HL-60 (cell line): ENCODE results near the gene ERCC6L2.

Experiments used
- POLR2AphosphoS5 ChIP-seq: IDR thresholded peaks from 2 replicates; pipeline ENCODE4 v1.6.1; 2012; ENCODE audit warnings: low read depth
- SPI1 ChIP-seq: IDR thresholded peaks from 2 replicates; pipeline ENCODE4 v1.6.1; 2012; ENCODE audit warnings: low read depth, mild to moderate bottlenecking, borderline replicate concordance
- TF ChIP-seq, protein P1 (sequence below): IDR thresholded peaks from one replicate; pipeline ENCODE4 v1.5.1; 2011; ENCODE audit warnings: low read length, control low read depth, inconsistent platforms; ENCODE audit not compliant: insufficient read depth
- TF ChIP-seq, protein P2 (sequence below): IDR thresholded peaks from 2 replicates; pipeline ENCODE4 v1.6.1; 2012; ENCODE audit warnings: low read depth; ENCODE audit not compliant: insufficient replicate concordance

DNA sequence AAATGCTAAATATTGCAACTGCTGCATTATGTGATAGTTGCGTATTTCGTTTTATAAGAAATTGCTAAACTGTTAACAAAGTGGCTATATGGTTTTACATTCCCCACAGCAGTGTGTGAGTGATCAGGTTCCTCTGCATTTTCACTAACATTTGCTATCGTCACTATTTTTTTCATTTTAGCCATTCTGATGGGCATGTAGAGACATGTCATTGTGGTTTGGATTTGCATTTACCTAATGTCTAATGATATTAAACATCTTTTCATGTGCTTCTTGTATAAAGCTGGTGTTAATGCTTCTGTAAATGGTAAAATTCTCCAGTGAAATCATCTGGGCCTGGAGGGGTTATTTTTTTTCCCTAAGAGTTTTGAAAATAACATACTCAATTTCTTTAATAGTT lies 61.6 kb downstream of the ERCC6L2 start:
- TF ChIP-seq, protein P1, sequence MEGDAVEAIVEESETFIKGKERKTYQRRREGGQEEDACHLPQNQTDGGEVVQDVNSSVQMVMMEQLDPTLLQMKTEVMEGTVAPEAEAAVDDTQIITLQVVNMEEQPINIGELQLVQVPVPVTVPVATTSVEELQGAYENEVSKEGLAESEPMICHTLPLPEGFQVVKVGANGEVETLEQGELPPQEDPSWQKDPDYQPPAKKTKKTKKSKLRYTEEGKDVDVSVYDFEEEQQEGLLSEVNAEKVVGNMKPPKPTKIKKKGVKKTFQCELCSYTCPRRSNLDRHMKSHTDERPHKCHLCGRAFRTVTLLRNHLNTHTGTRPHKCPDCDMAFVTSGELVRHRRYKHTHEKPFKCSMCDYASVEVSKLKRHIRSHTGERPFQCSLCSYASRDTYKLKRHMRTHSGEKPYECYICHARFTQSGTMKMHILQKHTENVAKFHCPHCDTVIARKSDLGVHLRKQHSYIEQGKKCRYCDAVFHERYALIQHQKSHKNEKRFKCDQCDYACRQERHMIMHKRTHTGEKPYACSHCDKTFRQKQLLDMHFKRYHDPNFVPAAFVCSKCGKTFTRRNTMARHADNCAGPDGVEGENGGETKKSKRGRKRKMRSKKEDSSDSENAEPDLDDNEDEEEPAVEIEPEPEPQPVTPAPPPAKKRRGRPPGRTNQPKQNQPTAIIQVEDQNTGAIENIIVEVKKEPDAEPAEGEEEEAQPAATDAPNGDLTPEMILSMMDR: no peak
- TF ChIP-seq SPI1: no peak
- TF ChIP-seq, protein P2, sequence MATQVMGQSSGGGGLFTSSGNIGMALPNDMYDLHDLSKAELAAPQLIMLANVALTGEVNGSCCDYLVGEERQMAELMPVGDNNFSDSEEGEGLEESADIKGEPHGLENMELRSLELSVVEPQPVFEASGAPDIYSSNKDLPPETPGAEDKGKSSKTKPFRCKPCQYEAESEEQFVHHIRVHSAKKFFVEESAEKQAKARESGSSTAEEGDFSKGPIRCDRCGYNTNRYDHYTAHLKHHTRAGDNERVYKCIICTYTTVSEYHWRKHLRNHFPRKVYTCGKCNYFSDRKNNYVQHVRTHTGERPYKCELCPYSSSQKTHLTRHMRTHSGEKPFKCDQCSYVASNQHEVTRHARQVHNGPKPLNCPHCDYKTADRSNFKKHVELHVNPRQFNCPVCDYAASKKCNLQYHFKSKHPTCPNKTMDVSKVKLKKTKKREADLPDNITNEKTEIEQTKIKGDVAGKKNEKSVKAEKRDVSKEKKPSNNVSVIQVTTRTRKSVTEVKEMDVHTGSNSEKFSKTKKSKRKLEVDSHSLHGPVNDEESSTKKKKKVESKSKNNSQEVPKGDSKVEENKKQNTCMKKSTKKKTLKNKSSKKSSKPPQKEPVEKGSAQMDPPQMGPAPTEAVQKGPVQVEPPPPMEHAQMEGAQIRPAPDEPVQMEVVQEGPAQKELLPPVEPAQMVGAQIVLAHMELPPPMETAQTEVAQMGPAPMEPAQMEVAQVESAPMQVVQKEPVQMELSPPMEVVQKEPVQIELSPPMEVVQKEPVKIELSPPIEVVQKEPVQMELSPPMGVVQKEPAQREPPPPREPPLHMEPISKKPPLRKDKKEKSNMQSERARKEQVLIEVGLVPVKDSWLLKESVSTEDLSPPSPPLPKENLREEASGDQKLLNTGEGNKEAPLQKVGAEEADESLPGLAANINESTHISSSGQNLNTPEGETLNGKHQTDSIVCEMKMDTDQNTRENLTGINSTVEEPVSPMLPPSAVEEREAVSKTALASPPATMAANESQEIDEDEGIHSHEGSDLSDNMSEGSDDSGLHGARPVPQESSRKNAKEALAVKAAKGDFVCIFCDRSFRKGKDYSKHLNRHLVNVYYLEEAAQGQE: no peak
- TF ChIP-seq POLR2AphosphoS5: no peak
